ENCODE results near the gene EXOC2. TPM values are rescaled to one million over a fixed set of nuclear protein-coding genes. Genes with fewer than 3 reads are reported as not detected.

EXOC2 gene
- total RNA-seq, 1 donor from 2014 or later = 30.1 TPM

DNA sequence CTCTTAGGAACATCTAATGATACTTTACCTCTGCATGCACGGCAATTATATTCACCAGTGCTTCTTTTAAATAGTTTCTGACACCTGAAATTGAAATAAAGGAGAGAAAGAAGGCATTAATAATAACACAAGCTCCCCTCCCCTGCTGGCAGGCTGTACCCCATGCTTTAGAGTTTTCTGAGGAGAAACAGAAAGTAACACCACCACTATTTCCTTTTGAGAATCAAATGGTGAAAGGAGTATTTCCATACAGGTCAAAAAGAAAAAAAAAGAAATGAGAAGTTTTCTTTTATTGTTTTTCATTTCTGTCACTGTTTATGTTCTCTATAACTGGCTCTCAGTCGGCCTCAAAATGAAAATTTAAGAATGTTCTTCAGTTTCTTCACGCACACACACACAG lies 193.3 kb downstream of the EXOC2 start:
- peaks cover 30% of the 10 kb centered on the region for H3K36me3 Mint-ChIP-seq (ENCODE audit: unreplicated experiment)
- no peak for TF ChIP-seq CTCF (IDR thresholded peaks at IDR 0.05)
- peaks cover 3% of the 10 kb centered on the region for H3K4me1 Mint-ChIP-seq (ENCODE audit: unreplicated experiment)
- H3K9me3 Mint-ChIP-seq (ENCODE audit: unreplicated experiment) = no peaks in the 10 kb centered on the region
- no peak overlapping the region for H3K27ac Mint-ChIP-seq (ENCODE audit: unreplicated experiment)
- no peak for DNase-seq (ENCODE audit: extremely low spot score, unreplicated experiment)
- no peak overlapping the region for H3K4me3 Mint-ChIP-seq (ENCODE audit: unreplicated experiment)
- H3K27me3 Mint-ChIP-seq (ENCODE audit: unreplicated experiment) = no peaks in the 10 kb centered on the region

DNA sequence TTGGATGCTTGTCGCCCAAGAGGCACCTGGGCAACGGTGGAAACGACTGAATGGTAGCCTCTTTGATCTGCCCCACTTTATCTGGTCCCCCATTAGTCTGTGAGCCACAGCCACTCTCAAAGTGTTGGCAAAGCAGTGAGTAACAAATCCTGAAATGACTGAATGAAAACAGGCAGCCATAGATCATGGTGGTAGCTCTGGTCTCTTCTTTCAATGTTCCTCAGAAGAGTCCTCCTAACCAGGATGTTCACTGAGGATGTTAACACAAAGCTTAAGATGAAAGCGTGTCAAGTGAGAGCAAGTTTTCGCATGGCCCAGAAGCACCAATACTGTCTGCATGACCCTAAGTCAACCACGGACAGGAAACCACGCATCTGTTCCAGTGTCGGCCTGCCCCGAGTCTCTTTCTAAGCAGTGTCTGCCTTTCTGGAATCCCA lies 194.1 kb downstream of the EXOC2 start:
- no peaks in the 10 kb centered on the region for H3K9me3 Mint-ChIP-seq (ENCODE audit: unreplicated experiment)
- H3K36me3 Mint-ChIP-seq (ENCODE audit: unreplicated experiment) = peaks cover 34% of the 10 kb centered on the region
- no peak overlapping the region for H3K4me3 Mint-ChIP-seq (ENCODE audit: unreplicated experiment)
- H3K4me1 Mint-ChIP-seq (ENCODE audit: unreplicated experiment) = peaks cover 3% of the 10 kb centered on the region
- no peak overlapping the region for H3K27ac Mint-ChIP-seq (ENCODE audit: unreplicated experiment)
- DNase-seq (ENCODE audit: extremely low spot score, unreplicated experiment) = no peak
- no peak for TF ChIP-seq CTCF (IDR thresholded peaks at IDR 0.05)
- no peaks in the 10 kb centered on the region for H3K27me3 Mint-ChIP-seq (ENCODE audit: unreplicated experiment)

- H3K4me1 Mint-ChIP-seq (ENCODE audit: unreplicated experiment) = peaks cover 3% of the 10 kb centered on the region
- no peak overlapping the region for H3K4me3 Mint-ChIP-seq (ENCODE audit: unreplicated experiment)
Observed at GRCh38 chr6:497258-497657, 195.7 kb downstream of the EXOC2 start.

DNA sequence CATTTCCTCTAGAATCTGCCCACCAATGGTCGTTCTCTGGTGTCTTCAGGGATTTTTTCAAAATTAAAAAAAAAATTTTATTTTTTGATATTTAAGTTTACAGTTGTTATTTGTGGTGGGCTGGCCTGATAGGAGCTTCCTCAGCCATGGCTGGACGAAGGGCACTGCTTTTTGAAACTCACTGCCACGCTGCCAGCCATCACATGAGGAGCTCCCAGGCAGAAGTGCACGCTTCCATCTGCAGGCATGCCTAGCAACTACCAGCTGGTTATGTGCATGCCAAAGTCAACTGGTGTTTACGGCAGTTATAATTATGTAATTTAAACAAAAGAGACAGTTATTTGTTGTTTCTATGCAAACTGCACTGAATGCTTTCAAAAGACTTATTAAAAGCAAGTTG lies 196.3 kb downstream of the EXOC2 start:
- Mint-ChIP-seq H3K27ac (ENCODE audit: unreplicated experiment) (no peak overlapping the region), H3K27me3 (ENCODE audit: unreplicated experiment) (no peaks in the 10 kb centered on the region)

More at GRCh38 chr6:497258-497657, 195.7 kb downstream of the EXOC2 start:
- TF ChIP-seq CTCF (IDR thresholded peaks at IDR 0.05) = no peak
- H3K9me3 Mint-ChIP-seq (ENCODE audit: unreplicated experiment) = peaks cover 5% of the 10 kb centered on the region
- H3K36me3 Mint-ChIP-seq (ENCODE audit: unreplicated experiment) = peaks cover 47% of the 10 kb centered on the region
- no peaks in the 10 kb centered on the region for H3K27me3 Mint-ChIP-seq (ENCODE audit: unreplicated experiment)
- no peak for DNase-seq (ENCODE audit: extremely low spot score, unreplicated experiment)
- H3K27ac Mint-ChIP-seq (ENCODE audit: unreplicated experiment) = no peak overlapping the region

GRCh38 chr6:494394-494793 lies 198.5 kb downstream of the EXOC2 start:
- Mint-ChIP-seq H3K4me1 (ENCODE audit: unreplicated experiment) (peaks cover under 1% of the 10 kb centered on the region), H3K36me3 (ENCODE audit: unreplicated experiment) (peaks cover 55% of the 10 kb centered on the region), H3K27me3 (ENCODE audit: unreplicated experiment) (no peaks in the 10 kb centered on the region), H3K9me3 (ENCODE audit: unreplicated experiment) (peaks cover 7% of the 10 kb centered on the region), H3K4me3 (ENCODE audit: unreplicated experiment) (no peak overlapping the region), H3K27ac (ENCODE audit: unreplicated experiment) (no peak overlapping the region)
- no peak for TF ChIP-seq CTCF (IDR thresholded peaks at IDR 0.05)
- no peak for DNase-seq (ENCODE audit: extremely low spot score, unreplicated experiment)

More for the DNA sequence above, 196.3 kb downstream of the EXOC2 start:
- no peak overlapping the region for H3K4me3 Mint-ChIP-seq (ENCODE audit: unreplicated experiment)
- peaks cover 7% of the 10 kb centered on the region for H3K9me3 Mint-ChIP-seq (ENCODE audit: unreplicated experiment)
- DNase-seq (ENCODE audit: extremely low spot score, unreplicated experiment) = no peak
- no peak for TF ChIP-seq CTCF (IDR thresholded peaks at IDR 0.05)
- H3K36me3 Mint-ChIP-seq (ENCODE audit: unreplicated experiment) = peaks cover 53% of the 10 kb centered on the region
- H3K4me1 Mint-ChIP-seq (ENCODE audit: unreplicated experiment) = peaks cover 3% of the 10 kb centered on the region

All from osteocyte (in vitro differentiated cells).